Lung (tissue), 12 donors: Measurements from ENCODE around the gene TMEM30B. TPM values are rescaled to one million over a fixed set of nuclear protein-coding genes. Genes with fewer than 3 reads are reported as not detected.
"Not testable (repeated sequence)": the region's sequence is repeated elsewhere in the genome, so short reads cannot be mapped to it uniquely, and the experiment has no call there.

ENCODE experiments used
- ATAC-seq: fragments of 200-7000 bp; cut with Tn5 transposase; one replicate; pipeline ENCODE4 v1.9.1; 2020; ENCODE audit warnings: moderate number of reproducible peaks; ENCODE audit not compliant: insufficient read depth, low FRiP score
- DNase-seq, 3 donors: peaks; one replicate each; pipeline ENCODE4 v3.0.0-alpha.2; 2013 to 2017
- H3K27ac ChIP-seq, 2 donors: one replicate each; pipeline ENCODE4 v1.5.1; 2013; ENCODE audit warnings: mild to moderate bottlenecking in 2 of 2, moderate library complexity in 2 of 2, control low read depth in 1 of 2, inconsistent platforms in 1 of 2, low read depth in 1 of 2, low read length in 1 of 2
- H3K27me3 ChIP-seq, 3 donors: one replicate each; pipeline ENCODE4 v1.5.1; 2013; ENCODE audit warnings: low read length in 2 of 3; ENCODE audit not compliant: control insufficient read depth in 3 of 3, insufficient read depth in 3 of 3
- H3K36me3 ChIP-seq, 4 donors: one replicate each; pipeline ENCODE4 v1.5.1; 2013; ENCODE audit warnings: low read length in 4 of 4, mild to moderate bottlenecking in 1 of 4, moderate library complexity in 1 of 4; ENCODE audit not compliant: control insufficient read depth in 4 of 4, insufficient read depth in 4 of 4
- H3K4me1 ChIP-seq, 5 donors: one replicate each; pipeline ENCODE4 v1.5.1; 2013; ENCODE audit warnings: low read length in 5 of 5, mild to moderate bottlenecking in 2 of 5, moderate library complexity in 1 of 5; ENCODE audit not compliant: control insufficient read depth in 5 of 5, insufficient read depth in 5 of 5
- H3K4me3 ChIP-seq: one replicate; pipeline ENCODE4 v1.5.1; 2013; ENCODE audit warnings: mild to moderate bottlenecking, control low read depth, moderate library complexity
- H3K9ac ChIP-seq, 2 donors: one replicate each; pipeline ENCODE4 v1.5.1; 2013; ENCODE audit warnings: low read length in 2 of 2, control low read depth in 1 of 2; ENCODE audit not compliant: insufficient read depth in 1 of 2
- H3K9me3 ChIP-seq, 4 donors: one replicate each; pipeline ENCODE4 v1.5.1; 2013; ENCODE audit warnings: low read length in 3 of 4, mild to moderate bottlenecking in 1 of 4, moderate library complexity in 1 of 4; ENCODE audit not compliant: control insufficient read depth in 4 of 4, insufficient read depth in 3 of 4
- WGBS, 2 donors: extraction: QIAGEN DNeasy Blood & Tissue Kit; methylation state at CpG; one replicate each; pipeline ENCODE4 v1.1.7; 2013; 5-methylcytosine and 5-hydroxymethylcytosine counted together
- polyA plus RNA-seq, 2 donors: library from polyadenylated mRNA; stranded (reverse); fragments of 200-250 nt; gene quantifications; one replicate each; pipeline ENCODE4 v1.2.1, GENCODE V29; 2013
- total RNA-seq, 2 donors: library from RNA; depleted of rRNA in 1 of 2; stranded (reverse); fragments of >200 nt in 1 of 2; gene quantifications; one replicate each; pipeline ENCODE4 v1.2.1, GENCODE V29; 2014 to 2021
- TF ChIP-seq, protein P1 (sequence below): IDR thresholded peaks from 2 replicates; pipeline ENCODE4 v1.5.1; 2012; ENCODE audit warnings: mild to moderate bottlenecking; ENCODE audit errors: control extremely low read depth, extremely low read depth
- donor health status: control.
- donor health status: control.
- donor health status: Bipolar disorder and iron deficiency.
- donor health status: healthy.
- donor health status: DM: yes; HTN: yes; CAD: no.

Gene TMEM30B
- total and polyA plus RNA-seq, 4 donors = 14.4 to 24.3 (median 20.1) TPM

DNA sequence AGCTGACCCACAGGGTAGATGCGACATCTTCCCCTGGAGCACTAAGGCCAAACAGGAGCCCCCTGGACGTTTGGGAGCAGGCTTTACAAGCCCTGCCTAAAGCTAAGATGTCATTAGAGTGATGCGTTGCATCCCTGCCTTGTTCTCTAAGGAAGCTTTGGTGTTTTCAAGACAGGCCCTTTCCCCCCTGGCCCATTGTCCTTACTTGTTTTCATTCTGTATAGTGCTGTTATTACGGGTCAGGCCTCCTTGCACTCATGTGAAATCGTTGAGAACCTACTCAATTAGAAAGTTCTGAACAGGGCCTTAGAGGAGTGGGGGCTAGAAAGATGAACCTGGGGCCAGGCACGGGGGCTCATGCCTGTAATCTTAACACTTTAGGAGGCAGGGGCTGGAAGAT, 38.6 kb upstream of the TMEM30B start:
- TF ChIP-seq, protein P1, sequence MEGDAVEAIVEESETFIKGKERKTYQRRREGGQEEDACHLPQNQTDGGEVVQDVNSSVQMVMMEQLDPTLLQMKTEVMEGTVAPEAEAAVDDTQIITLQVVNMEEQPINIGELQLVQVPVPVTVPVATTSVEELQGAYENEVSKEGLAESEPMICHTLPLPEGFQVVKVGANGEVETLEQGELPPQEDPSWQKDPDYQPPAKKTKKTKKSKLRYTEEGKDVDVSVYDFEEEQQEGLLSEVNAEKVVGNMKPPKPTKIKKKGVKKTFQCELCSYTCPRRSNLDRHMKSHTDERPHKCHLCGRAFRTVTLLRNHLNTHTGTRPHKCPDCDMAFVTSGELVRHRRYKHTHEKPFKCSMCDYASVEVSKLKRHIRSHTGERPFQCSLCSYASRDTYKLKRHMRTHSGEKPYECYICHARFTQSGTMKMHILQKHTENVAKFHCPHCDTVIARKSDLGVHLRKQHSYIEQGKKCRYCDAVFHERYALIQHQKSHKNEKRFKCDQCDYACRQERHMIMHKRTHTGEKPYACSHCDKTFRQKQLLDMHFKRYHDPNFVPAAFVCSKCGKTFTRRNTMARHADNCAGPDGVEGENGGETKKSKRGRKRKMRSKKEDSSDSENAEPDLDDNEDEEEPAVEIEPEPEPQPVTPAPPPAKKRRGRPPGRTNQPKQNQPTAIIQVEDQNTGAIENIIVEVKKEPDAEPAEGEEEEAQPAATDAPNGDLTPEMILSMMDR = no peak
- peaks cover 0 to 7% (median 0%) of the 10 kb centered on the region in 5 donors for H3K4me1 ChIP-seq
- WGBS, 2 donors = 81 to 90% methylated on average over 6 of the region's 6 CpGs
- peaks cover 0 to 26% (median 19%) of the 10 kb centered on the region in 3 donors for H3K27me3 ChIP-seq
- no peak overlapping the region for H3K27ac ChIP-seq
- no peak overlapping the region for H3K9ac ChIP-seq
- no peaks in the 10 kb centered on the region for H3K9me3 ChIP-seq
- H3K36me3 ChIP-seq = no peaks in the 10 kb centered on the region
- no peak for DNase-seq
- no peak for ATAC-seq
- no peak overlapping the region for H3K4me3 ChIP-seq

- Histone ChIP-seq H3K27ac (no peak overlapping the region), H3K9me3 (no peaks in the 10 kb centered on the region), H3K4me3 (no peak overlapping the region), H3K36me3 (no peaks in the 10 kb centered on the region), H3K9ac (no peak overlapping the region), H3K27me3 (peaks cover 0 to 25% (median 19%) of the 10 kb centered on the region in 3 donors), H3K4me1 (peaks cover 0 to 7% (median 0%) of the 10 kb centered on the region in 5 donors)
- DNase-seq (no peak), ATAC-seq (no peak)
- WGBS, 2 donors = 86 to 94% methylated on average over 3 of the region's 3 CpGs
- TF ChIP-seq, protein P1 = no peak
Observed at GRCh38 chr14:61319086-61319485, 37.9 kb upstream of the TMEM30B start.

GRCh38 chr14:61315313-61315712, 34.2 kb upstream of the TMEM30B start:
- WGBS, 2 donors = 77 to 84% methylated on average over 4 of the region's 4 CpGs
- TF ChIP-seq, protein P1 = no peak
- ATAC-seq = no peak

DNA sequence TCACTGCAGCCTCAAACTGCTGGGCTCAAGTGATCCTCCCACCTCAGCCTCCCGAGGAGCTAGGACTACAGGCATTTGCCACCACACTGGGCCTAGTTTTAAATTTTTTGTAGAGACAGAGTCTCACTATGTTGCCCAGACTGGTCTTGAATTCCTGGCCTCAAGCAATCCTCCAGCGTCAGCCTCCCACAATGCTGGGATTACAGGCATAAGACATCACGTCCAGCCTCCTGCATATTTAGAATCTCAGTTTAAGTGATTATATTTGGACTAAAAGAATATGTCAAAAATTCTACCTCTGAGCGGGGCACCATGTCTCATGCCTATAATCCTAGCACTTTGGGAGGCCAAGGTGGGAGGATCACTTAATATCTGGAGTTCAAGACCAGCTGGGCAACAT, 27.6 kb upstream of the TMEM30B start:
- not testable (repeated sequence) for ATAC-seq, H3K9ac ChIP-seq, H3K4me3 ChIP-seq, DNase-seq, H3K9me3 ChIP-seq, H3K4me1 ChIP-seq, H3K36me3 ChIP-seq, H3K27me3 ChIP-seq
- WGBS, 2 donors = 86 to 91% methylated on average over 4 of the region's 4 CpGs
- peak overlapping the region; percentile 56 to 70 for H3K27ac ChIP-seq

More at GRCh38 chr14:61315313-61315712, 34.2 kb upstream of the TMEM30B start:
- Histone ChIP-seq H3K9me3 (peaks cover 0 to 4% (median 0%) of the 10 kb centered on the region in 4 donors), H3K36me3 (no peaks in the 10 kb centered on the region), H3K27ac (no peak overlapping the region), H3K4me3 (no peak overlapping the region), H3K27me3 (peaks cover 0 to 2% (median 0%) of the 10 kb centered on the region in 3 donors), H3K9ac (no peak overlapping the region), H3K4me1 (no peaks in the 10 kb centered on the region)
- no peak for DNase-seq
